Measurements from ENCODE around the gene DISP3.

DNA sequence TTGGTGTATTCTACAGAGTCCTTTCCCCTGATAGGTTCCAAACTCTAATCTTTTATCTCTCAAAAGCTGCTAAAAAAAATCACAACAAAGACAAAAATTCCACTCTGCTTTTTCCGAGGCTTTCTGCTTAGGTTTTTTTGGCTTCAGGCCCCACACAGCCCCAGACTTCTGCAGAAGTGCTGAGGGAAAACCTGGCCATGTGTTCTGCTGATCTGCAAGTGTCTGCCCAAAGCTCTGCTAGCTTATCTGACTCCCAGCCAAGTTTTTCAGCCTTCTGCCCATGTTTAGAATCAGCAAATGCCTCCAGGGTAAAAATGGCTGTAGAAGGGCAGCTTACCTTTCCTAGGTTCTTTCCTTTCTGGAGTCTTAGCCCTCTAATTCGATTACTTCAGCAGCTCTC lies 28.4 kb downstream of the DISP3 start:
- TF ChIP-seq CTCF (IDR thresholded peaks at IDR 0.05; ENCODE audit: low read depth, low read length, poor library complexity, severe bottlenecking) (no peak), EZH2phosphoT487 (IDR thresholded peaks at IDR 0.05; ENCODE audit: borderline replicate concordance, low read length) (no peak)

Measured in DOHH2 (cell line).